ENCODE data around the gene TWIST2.

Gene TWIST2

GRCh38 chr2:238941262-238941792 is 93.4 kb downstream of the TWIST2 start:
- no peak for DNase-seq
- H3K27me3 Mint-ChIP-seq (ENCODE audit: low read depth, poor library complexity) = peaks cover 4% of the 10 kb centered on the region
- peaks cover 10% of the 10 kb centered on the region for H3K4me1 Mint-ChIP-seq
- H3K36me3 Mint-ChIP-seq (ENCODE audit: low read depth) = no peaks in the 10 kb centered on the region
- peaks cover 3% of the 10 kb centered on the region for H3K9me3 Mint-ChIP-seq
- no peak for TF ChIP-seq CTCF (IDR thresholded peaks at IDR 0.05)
- H3K4me3 Mint-ChIP-seq = no peak overlapping the region
- no peak overlapping the region for H3K27ac Mint-ChIP-seq

- Mint-ChIP-seq H3K4me3 (no peak overlapping the region), H3K36me3 (ENCODE audit: low read depth) (no peaks in the 10 kb centered on the region), H3K9me3 (no peaks in the 10 kb centered on the region), H3K27me3 (ENCODE audit: low read depth, poor library complexity) (peaks cover 4% of the 10 kb centered on the region), H3K27ac (no peak overlapping the region), H3K4me1 (peaks cover 10% of the 10 kb centered on the region)
- TF ChIP-seq CTCF (IDR thresholded peaks at IDR 0.05) = no peak
- no peak for DNase-seq
Measured at GRCh38 chr2:238942080-238942725, 94.3 kb downstream of the TWIST2 start.

GRCh38 chr2:238942726-238943300 is 94.9 kb downstream of the TWIST2 start:
- TF ChIP-seq CTCF (IDR thresholded peaks at IDR 0.05) = no peak
- no peak for DNase-seq
- Mint-ChIP-seq H3K4me1 (peaks cover 15% of the 10 kb centered on the region), H3K9me3 (no peaks in the 10 kb centered on the region), H3K4me3 (no peak overlapping the region), H3K27ac (no peak overlapping the region), H3K27me3 (ENCODE audit: low read depth, poor library complexity) (peaks cover 4% of the 10 kb centered on the region), H3K36me3 (ENCODE audit: low read depth) (no peaks in the 10 kb centered on the region)

- Mint-ChIP-seq H3K27me3 (ENCODE audit: low read depth, poor library complexity) (peaks cover 4% of the 10 kb centered on the region), H3K4me3 (no peak overlapping the region)
- TF ChIP-seq CTCF (IDR thresholded peaks at IDR 0.05) = no peak
Measured at GRCh38 chr2:238943338-238944067, 95.6 kb downstream of the TWIST2 start.

GRCh38 chr2:238945433-238946150 is 97.7 kb downstream of the TWIST2 start:
- H3K4me1 Mint-ChIP-seq = peaks cover 22% of the 10 kb centered on the region
- H3K4me3 Mint-ChIP-seq = no peak overlapping the region
- H3K36me3 Mint-ChIP-seq (ENCODE audit: low read depth) = no peaks in the 10 kb centered on the region
- TF ChIP-seq CTCF (IDR thresholded peaks at IDR 0.05) = peak; percentile 66
- no peaks in the 10 kb centered on the region for H3K9me3 Mint-ChIP-seq
- peak; percentile 52 for DNase-seq
- H3K27me3 Mint-ChIP-seq (ENCODE audit: low read depth, poor library complexity) = peaks cover 10% of the 10 kb centered on the region
- no peak overlapping the region for H3K27ac Mint-ChIP-seq

More at GRCh38 chr2:238943338-238944067, 95.6 kb downstream of the TWIST2 start:
- H3K36me3 Mint-ChIP-seq (ENCODE audit: low read depth) = no peaks in the 10 kb centered on the region
- H3K9me3 Mint-ChIP-seq = no peaks in the 10 kb centered on the region
- DNase-seq = no peak
- H3K4me1 Mint-ChIP-seq = peaks cover 21% of the 10 kb centered on the region
- H3K27ac Mint-ChIP-seq = no peak overlapping the region
